ENCODE results near the gene MDFI. TPM values are rescaled to one million over a fixed set of nuclear protein-coding genes. Genes with fewer than 3 reads are reported as not detected.

MDFI gene
- total RNA-seq, 1 experiment from 2014 or later: 166 TPM

- H3K9me3 ChIP-seq (replicated peaks): no peaks in the 10 kb centered on the region
- no peaks in the 10 kb centered on the region for H3K27me3 ChIP-seq
- H3K4me1 ChIP-seq: peaks cover 72% of the 10 kb centered on the region
- H3K27ac ChIP-seq: no peak overlapping the region
- peaks cover 44% of the 10 kb centered on the region for H3K36me3 ChIP-seq
- DNase-seq: no peak
- no peak overlapping the region for H3K4me3 ChIP-seq
Measured at GRCh38 chr6:41646026-41646795, 7.9 kb downstream of the MDFI start.

GRCh38 chr6:41647061-41647511, 8.8 kb downstream of the MDFI start:
- H3K9me3 ChIP-seq (replicated peaks): no peaks in the 10 kb centered on the region
- no peak for DNase-seq
- H3K27me3 ChIP-seq: no peaks in the 10 kb centered on the region
- H3K27ac ChIP-seq: no peak overlapping the region; the same call in 1 of the 2 replicates
- H3K4me3 ChIP-seq: no peak overlapping the region
- H3K36me3 ChIP-seq: peaks cover 47% of the 10 kb centered on the region
- H3K4me1 ChIP-seq: peaks cover 63% of the 10 kb centered on the region

GRCh38 chr6:41648070-41648585, 9.9 kb downstream of the MDFI start:
- DNase-seq: no peak
- peaks cover 53% of the 10 kb centered on the region for H3K4me1 ChIP-seq
- H3K27ac ChIP-seq: peak overlapping the region; percentile 79
- H3K36me3 ChIP-seq: peaks cover 53% of the 10 kb centered on the region
- H3K4me3 ChIP-seq: no peak overlapping the region
- H3K9me3 ChIP-seq (replicated peaks): no peaks in the 10 kb centered on the region
- no peaks in the 10 kb centered on the region for H3K27me3 ChIP-seq

- peaks cover 47% of the 10 kb centered on the region for H3K4me1 ChIP-seq
- no peaks in the 10 kb centered on the region for H3K9me3 ChIP-seq (replicated peaks)
- H3K4me3 ChIP-seq: no peak overlapping the region
- peaks cover 53% of the 10 kb centered on the region for H3K36me3 ChIP-seq
- H3K27ac ChIP-seq: peak overlapping the region; percentile 79
- peak; percentile 92 to 96 for DNase-seq
- H3K27me3 ChIP-seq: no peaks in the 10 kb centered on the region
Measured at GRCh38 chr6:41648921-41649320, 10.7 kb downstream of the MDFI start.

- H3K27me3 ChIP-seq: no peaks in the 10 kb centered on the region
- no peak overlapping the region for H3K4me3 ChIP-seq
- peaks cover 53% of the 10 kb centered on the region for H3K36me3 ChIP-seq
- DNase-seq: no peak
- no peaks in the 10 kb centered on the region for H3K9me3 ChIP-seq (replicated peaks)
- peak overlapping the region; percentile 79 for H3K27ac ChIP-seq
- H3K4me1 ChIP-seq: peaks cover 45% of the 10 kb centered on the region
Measured at GRCh38 chr6:41649596-41649995, 11.3 kb downstream of the MDFI start.

- Histone ChIP-seq H3K9me3 (replicated peaks) (no peaks in the 10 kb centered on the region), H3K27me3 (no peaks in the 10 kb centered on the region), H3K4me1 (peaks cover 44% of the 10 kb centered on the region), H3K36me3 (peaks cover 53% of the 10 kb centered on the region), H3K27ac (no peak overlapping the region), H3K4me3 (no peak overlapping the region)
- DNase-seq: no peak
Measured at GRCh38 chr6:41650120-41650519, 11.9 kb downstream of the MDFI start.

- H3K27ac ChIP-seq: no peak overlapping the region
- no peak overlapping the region for H3K4me3 ChIP-seq
- no peak for DNase-seq
- no peaks in the 10 kb centered on the region for H3K9me3 ChIP-seq (replicated peaks)
- peaks cover 50% of the 10 kb centered on the region for H3K36me3 ChIP-seq
- peaks cover 44% of the 10 kb centered on the region for H3K4me1 ChIP-seq
- H3K27me3 ChIP-seq: no peaks in the 10 kb centered on the region
Measured at GRCh38 chr6:41651246-41651961, 13.1 kb downstream of the MDFI start.

- no peak for DNase-seq
- peaks cover 45% of the 10 kb centered on the region for H3K36me3 ChIP-seq
- H3K4me1 ChIP-seq: peaks cover 47% of the 10 kb centered on the region
- no peak overlapping the region for H3K27ac ChIP-seq
- no peaks in the 10 kb centered on the region for H3K27me3 ChIP-seq
- H3K9me3 ChIP-seq (replicated peaks): no peaks in the 10 kb centered on the region
- no peak overlapping the region for H3K4me3 ChIP-seq
Measured at GRCh38 chr6:41651962-41652657, 13.8 kb downstream of the MDFI start.

- Histone ChIP-seq H3K4me1 (peaks cover 48% of the 10 kb centered on the region), H3K27ac (no peak overlapping the region), H3K36me3 (peaks cover 39% of the 10 kb centered on the region), H3K4me3 (no peak overlapping the region), H3K27me3 (no peaks in the 10 kb centered on the region), H3K9me3 (replicated peaks) (no peaks in the 10 kb centered on the region)
- no peak for DNase-seq
Measured at GRCh38 chr6:41652866-41653652, 14.8 kb downstream of the MDFI start.

GRCh38 chr6:41653691-41654090, 15.4 kb downstream of the MDFI start:
- Histone ChIP-seq H3K27ac (no peak overlapping the region), H3K9me3 (replicated peaks) (no peaks in the 10 kb centered on the region), H3K4me3 (no peak overlapping the region), H3K4me1 (peaks cover 41% of the 10 kb centered on the region), H3K27me3 (no peaks in the 10 kb centered on the region), H3K36me3 (peaks cover 35% of the 10 kb centered on the region)
- no peak for DNase-seq

- Histone ChIP-seq H3K4me1 (peaks cover 37% of the 10 kb centered on the region), H3K36me3 (peaks cover 31% of the 10 kb centered on the region), H3K27me3 (no peaks in the 10 kb centered on the region), H3K27ac (no peak overlapping the region), H3K9me3 (replicated peaks) (no peaks in the 10 kb centered on the region), H3K4me3 (no peak overlapping the region)
- no peak for DNase-seq
Measured at GRCh38 chr6:41654151-41654697, 16.0 kb downstream of the MDFI start.

GRCh38 chr6:41654698-41655151, 16.5 kb downstream of the MDFI start:
- DNase-seq: no peak
- no peaks in the 10 kb centered on the region for H3K27me3 ChIP-seq
- H3K4me3 ChIP-seq: no peak overlapping the region
- no peak overlapping the region for H3K27ac ChIP-seq
- peaks cover 26% of the 10 kb centered on the region for H3K36me3 ChIP-seq
- H3K4me1 ChIP-seq: peaks cover 32% of the 10 kb centered on the region
- no peaks in the 10 kb centered on the region for H3K9me3 ChIP-seq (replicated peaks)

- peak overlapping the region; percentile 7; the same call in 1 of the 2 replicates for H3K27ac ChIP-seq
Measured at GRCh38 chr6:41655176-41655575, 16.9 kb downstream of the MDFI start.

GRCh38 chr6:41655646-41656001, 17.4 kb downstream of the MDFI start:
- Histone ChIP-seq H3K9me3 (replicated peaks) (no peaks in the 10 kb centered on the region), H3K27ac (peak overlapping the region; percentile 7; the same call in 1 of the 2 replicates), H3K4me1 (peaks cover 33% of the 10 kb centered on the region), H3K27me3 (no peaks in the 10 kb centered on the region), H3K36me3 (peaks cover 21% of the 10 kb centered on the region), H3K4me3 (no peak overlapping the region)
- DNase-seq: peak in 1 of 2 experiments; percentile 45

More at GRCh38 chr6:41655176-41655575, 16.9 kb downstream of the MDFI start:
- Histone ChIP-seq H3K4me3 (no peak overlapping the region), H3K27me3 (no peaks in the 10 kb centered on the region), H3K36me3 (peaks cover 23% of the 10 kb centered on the region), H3K4me1 (peaks cover 32% of the 10 kb centered on the region), H3K9me3 (replicated peaks) (no peaks in the 10 kb centered on the region)
- no peak for DNase-seq
